SK-N-SH treated with all-trans-retinoic acid at 6 μM for 48 hours (cell line): Measurements from ENCODE around the gene GPR18.

Experiments used
- PATZ1 ChIP-seq: fragments of 250-450 bp; sonication (Bioruptor Pico); IDR thresholded peaks from 2 replicates; pipeline ENCODE4 v1.8.0; 2020; ENCODE audit warnings: mild to moderate bottlenecking, moderate library complexity, borderline replicate concordance
- ZC3H10 ChIP-seq: fragments of 250-450 bp; sonication (Bioruptor Pico); IDR thresholded peaks from 2 replicates; pipeline ENCODE4 v1.5.1; 2021; ENCODE audit warnings: mild to moderate bottlenecking, moderate library complexity
- ZNF565 ChIP-seq: fragments of 450-650 bp; formaldehyde crosslinking; conservative IDR thresholded peaks from 2 replicates; pipeline ENCODE4 v1.5.0; 2020; ENCODE audit warnings: low read depth, mild to moderate bottlenecking, moderate library complexity
- ZNF70 ChIP-seq: fragments of 450-650 bp; formaldehyde crosslinking; IDR thresholded peaks from 2 replicates; pipeline ENCODE4 v1.5.0; 2020; ENCODE audit warnings: mild to moderate bottlenecking, moderate library complexity

- TF ChIP-seq PATZ1 (CRISPR knock-in tag) (no peak), ZC3H10 (CRISPR knock-in tag) (no peak), ZNF565 (CRISPR knock-in tag) (no peak), ZNF70 (CRISPR knock-in tag) (no peak)
Observed at GRCh38 chr13:99228737-99229691, 29.2 kb downstream of the GPR18 start.
